Left colon (tissue), 2 donors: ENCODE results near the gene PRKN. TPM values are rescaled to one million over a fixed set of nuclear protein-coding genes. Genes with fewer than 3 reads are reported as not detected.

Source experiments
- ATAC-seq: fragments of 200-7000 bp; cut with Tn5 transposase; one replicate; pipeline ENCODE4 v1.9.1; 2020; ENCODE audit warnings: mild to moderate bottlenecking, moderate library complexity
- DNase-seq, 2 donors: peaks; one replicate each; pipeline ENCODE4 v3.0.0-alpha.2; 2020
- intact Hi-C, 2 donors: fragments of 100-400 bp; cut with DNase I in 1 of 2; cut with micrococcal nuclease in 1 of 2; formaldehyde crosslinking; loops; one replicate each; pipeline versions ENCODE4 v1.11.2 to v1.14.0; 2022; cut with DNase I, micrococcal nuclease
- total RNA-seq, 2 donors: library from RNA; stranded (reverse); fragmentation: NEBNext Ultra II Directional; extraction: Animal tissue kit (Norgen Biotek cat#: 25700); gene quantifications; one replicate each; pipeline ENCODE4 v1.2.1, GENCODE V29; 2021
- donor health status: DM: no; HTN: no; CAD: no.
- donor health status: DM: yes; HTN: yes; CAD: no.

PRKN gene
- total RNA-seq, 2 donors from 2014 or later, result 5.4 to 5.5 TPM

- ATAC-seq (no peak), DNase-seq (no peak)
- intact Hi-C loops, result loop anchor here in 1 of 2 donors (10.0 kb wide), 1 partner anchor 277 kb away; no protein-coding TSS in a partner anchor
These were observed 1309.7 kb downstream of the PRKN start for GRCh38 chr6:161417717-161418462.

- intact Hi-C loops, result loop anchor here in 1 of 2 donors (10.0 kb wide), 1 partner anchor 279 kb away; no protein-coding TSS in a partner anchor
- ATAC-seq (no peak), DNase-seq (no peak)
These were observed 1312.2 kb downstream of the PRKN start for GRCh38 chr6:161415302-161415855.

GRCh38 chr6:161414707-161415106 is 1312.9 kb downstream of the PRKN start:
- intact Hi-C loops, result loop anchor here in 1 of 2 donors (10.0 kb wide), 1 partner anchor 280 kb away; no protein-coding TSS in a partner anchor
- DNase-seq (no peak), ATAC-seq (no peak)

GRCh38 chr6:161414180-161414579 is 1313.4 kb downstream of the PRKN start:
- DNase-seq, result no peak
- ATAC-seq, result no peak
- intact Hi-C loops, result loop anchor here in 1 of 2 donors (10.0 kb wide), 1 partner anchor 281 kb away; no protein-coding TSS in a partner anchor

- no peak for DNase-seq
- no peak for ATAC-seq
- intact Hi-C loops, result loop anchor here in 1 of 2 donors (10.0 kb wide), 1 partner anchor 281 kb away; no protein-coding TSS in a partner anchor
These were observed 1314.2 kb downstream of the PRKN start for GRCh38 chr6:161413355-161413771.

- DNase-seq, result no peak
- ATAC-seq, result no peak
- intact Hi-C loops, result loop anchor here in 1 of 2 donors (10.0 kb wide), 1 partner anchor 282 kb away; no protein-coding TSS in a partner anchor
These were observed 1314.8 kb downstream of the PRKN start for GRCh38 chr6:161412795-161413194.

- intact Hi-C loops, result loop anchor here in 1 of 2 donors (10.0 kb wide), 1 partner anchor 283 kb away; no protein-coding TSS in a partner anchor
- ATAC-seq (no peak), DNase-seq (no peak)
These were observed 1316.2 kb downstream of the PRKN start for GRCh38 chr6:161411265-161411944.

- DNase-seq (no peak), ATAC-seq (no peak)
- intact Hi-C loops, result loop anchor here in 1 of 2 donors (10.0 kb wide), 1 partner anchor 284 kb away; no protein-coding TSS in a partner anchor
These were observed 1316.8 kb downstream of the PRKN start for GRCh38 chr6:161410736-161411135.

GRCh38 chr6:161410076-161410475 is 1317.5 kb downstream of the PRKN start:
- no peak for ATAC-seq
- DNase-seq, result no peak
- intact Hi-C loops, result loop anchor here in 1 of 2 donors (10.0 kb wide), 1 partner anchor 285 kb away; no protein-coding TSS in a partner anchor

- intact Hi-C loops, result no loop called here
- no peak for ATAC-seq
- DNase-seq, result no peak
These were observed 1318.2 kb downstream of the PRKN start for GRCh38 chr6:161409353-161409752.

- intact Hi-C loops, result no loop called here
- ATAC-seq (no peak), DNase-seq (no peak)
These were observed 1319.5 kb downstream of the PRKN start for GRCh38 chr6:161408041-161408440.

GRCh38 chr6:161407581-161407980 is 1320.0 kb downstream of the PRKN start:
- no peak for DNase-seq
- intact Hi-C loops, result no loop called here
- no peak for ATAC-seq

GRCh38 chr6:161407115-161407514 is 1320.5 kb downstream of the PRKN start:
- intact Hi-C loops, result no loop called here
- DNase-seq, result no peak
- ATAC-seq, result no peak

- intact Hi-C loops, result no loop called here
- ATAC-seq, result no peak
- no peak for DNase-seq
These were observed 1320.9 kb downstream of the PRKN start for GRCh38 chr6:161406646-161407045.

GRCh38 chr6:161405418-161405817 is 1322.1 kb downstream of the PRKN start:
- intact Hi-C loops, result no loop called here
- DNase-seq (no peak), ATAC-seq (no peak)

GRCh38 chr6:161403717-161404116 is 1323.8 kb downstream of the PRKN start:
- no peak for DNase-seq
- no peak for ATAC-seq
- intact Hi-C loops, result no loop called here

GRCh38 chr6:161401587-161402309 is 1325.8 kb downstream of the PRKN start:
- DNase-seq, result no peak
- intact Hi-C loops, result no loop called here
- ATAC-seq, result no peak

GRCh38 chr6:161400671-161401070 is 1326.9 kb downstream of the PRKN start:
- intact Hi-C loops, result no loop called here
- DNase-seq (no peak), ATAC-seq (no peak)

- DNase-seq (no peak), ATAC-seq (no peak)
- intact Hi-C loops, result no loop called here
These were observed 1331.0 kb downstream of the PRKN start for GRCh38 chr6:161396539-161396938.
